ENCODE results near the gene MET.

DNA sequence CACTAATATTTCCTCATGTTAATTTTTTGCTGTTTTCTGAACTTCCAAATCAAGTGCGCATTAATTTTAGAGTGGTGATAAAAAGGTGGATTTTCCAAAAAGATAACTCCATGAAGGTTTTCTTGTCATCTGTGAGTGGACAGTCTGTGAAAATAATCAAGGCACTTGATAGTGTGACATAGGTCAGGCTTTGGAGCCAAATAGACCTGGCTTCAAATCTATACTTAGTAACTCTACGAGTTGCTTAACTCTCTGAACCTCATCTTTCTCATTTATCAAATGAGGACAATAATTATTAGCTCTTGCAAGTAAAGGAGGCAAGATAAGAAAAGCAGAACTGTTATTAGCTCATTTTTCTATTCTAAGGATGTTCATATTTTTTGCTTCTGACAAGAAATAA lies 24.7 kb upstream of the MET start:
- TF ChIP-seq EZH2 (IDR thresholded peaks at IDR 0.05; ENCODE audit: borderline replicate concordance, low read depth, low read length, severe bottlenecking), result no peak
- TF ChIP-seq POLR2A (IDR thresholded peaks at IDR 0.05; ENCODE audit: low read depth, low read length), result no peak
- no peak for TF ChIP-seq CTCF (IDR thresholded peaks at IDR 0.05; ENCODE audit: extremely low read depth in 1 of 2, insufficient read depth in 1 of 2, low read depth in 1 of 2, low read length in 2 of 2)

Measured in endothelial cell of umbilical vein (primary cell).